Epidermal melanocyte (primary cell): ENCODE measurements around the gene SELENOM.
A peak's percentile ranks its signal among the peaks of the same experiment; 100 is the strongest.
"Not testable (repeated sequence)": the region's sequence is repeated elsewhere in the genome, so short reads cannot be mapped to it uniquely, and the experiment has no call there.

Experiments used
- DNase-seq: peaks from one replicate; pipeline ENCODE4 v3.0.0; 2011; ENCODE audit warnings: low spot score; ENCODE audit not compliant: insufficient read length

Gene SELENOM

DNA sequence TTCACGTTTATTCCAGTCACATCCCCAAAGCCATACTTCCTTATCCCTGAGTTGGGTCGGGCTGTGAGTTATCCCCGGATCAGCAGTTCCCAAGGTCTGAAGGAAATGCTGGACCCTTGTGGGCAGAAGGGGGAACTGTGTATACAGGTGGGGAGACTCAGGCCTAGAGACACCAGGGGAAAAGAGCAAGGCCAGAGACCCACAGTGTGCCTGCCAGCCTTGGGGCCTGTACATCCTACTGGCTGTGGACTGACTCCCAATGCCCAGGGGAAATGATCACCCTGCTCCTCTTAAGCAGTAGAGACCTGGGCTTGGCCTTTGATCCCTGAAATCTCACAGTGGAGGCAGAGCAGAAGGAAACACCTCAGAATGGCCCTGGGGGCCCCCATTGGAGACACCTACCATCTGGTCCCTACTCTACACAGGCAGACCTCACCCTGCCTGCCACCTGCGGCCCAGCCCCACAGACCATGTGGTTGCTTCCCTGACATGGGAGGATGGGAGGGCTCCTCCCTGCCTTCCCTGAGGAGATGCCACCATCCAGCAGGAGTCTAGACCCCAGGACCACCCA lies 1.3 kb downstream of the SELENOM start:
- DNase-seq = no peak

DNA sequence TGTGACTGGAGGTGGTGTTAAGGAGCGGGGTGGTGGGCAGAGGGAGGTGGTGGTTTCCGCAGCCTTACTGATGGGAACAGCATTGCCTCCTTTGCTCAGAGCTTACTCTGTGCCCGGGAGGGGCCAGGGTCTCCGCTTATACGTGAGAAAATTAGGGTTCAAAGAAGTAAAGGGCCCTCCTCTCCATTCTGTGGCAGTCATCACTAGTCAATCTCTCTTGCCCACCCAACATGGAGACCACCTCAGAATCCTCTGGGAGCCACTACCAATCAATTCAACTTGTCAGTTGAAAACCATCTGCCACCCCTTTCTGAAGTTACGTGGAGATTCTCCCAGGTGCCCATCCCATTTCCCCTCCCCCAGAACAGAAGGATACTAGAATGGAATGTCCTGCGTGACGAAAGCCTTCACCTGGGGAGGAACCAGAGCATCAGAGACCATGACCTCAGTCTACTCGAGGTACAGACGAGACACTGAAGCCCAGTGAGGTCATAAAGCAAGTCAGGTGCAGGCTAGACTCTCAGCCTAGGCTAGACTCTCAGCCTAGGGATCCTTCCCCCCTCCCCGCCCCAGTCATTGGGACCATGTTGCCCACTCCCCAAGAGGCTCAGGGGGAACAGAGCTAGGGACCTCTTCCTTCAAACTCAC lies 2.0 kb downstream of the SELENOM start:
- no peak for DNase-seq

DNA sequence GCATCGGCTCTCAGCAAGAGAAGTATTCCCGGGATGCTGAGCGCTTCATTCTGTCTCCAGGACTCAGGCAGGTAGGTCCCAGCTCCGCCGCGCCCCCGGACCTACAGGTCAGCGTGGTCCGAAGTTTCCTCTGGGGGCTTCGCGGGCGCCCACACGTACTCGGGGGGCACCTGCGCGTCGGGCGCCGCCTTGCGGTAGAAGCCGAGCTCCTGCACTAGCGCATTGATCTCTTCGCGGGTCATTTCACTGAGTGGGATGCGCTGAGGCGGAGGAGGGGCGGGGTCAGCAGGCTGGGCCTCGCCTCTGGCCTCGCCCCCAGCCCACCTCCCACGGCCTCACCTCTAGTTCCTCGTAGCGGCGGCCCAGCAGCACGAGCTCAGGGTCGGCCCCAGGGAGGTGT lies 2.5 kb downstream of the SELENOM start:
- no peak for DNase-seq

DNA sequence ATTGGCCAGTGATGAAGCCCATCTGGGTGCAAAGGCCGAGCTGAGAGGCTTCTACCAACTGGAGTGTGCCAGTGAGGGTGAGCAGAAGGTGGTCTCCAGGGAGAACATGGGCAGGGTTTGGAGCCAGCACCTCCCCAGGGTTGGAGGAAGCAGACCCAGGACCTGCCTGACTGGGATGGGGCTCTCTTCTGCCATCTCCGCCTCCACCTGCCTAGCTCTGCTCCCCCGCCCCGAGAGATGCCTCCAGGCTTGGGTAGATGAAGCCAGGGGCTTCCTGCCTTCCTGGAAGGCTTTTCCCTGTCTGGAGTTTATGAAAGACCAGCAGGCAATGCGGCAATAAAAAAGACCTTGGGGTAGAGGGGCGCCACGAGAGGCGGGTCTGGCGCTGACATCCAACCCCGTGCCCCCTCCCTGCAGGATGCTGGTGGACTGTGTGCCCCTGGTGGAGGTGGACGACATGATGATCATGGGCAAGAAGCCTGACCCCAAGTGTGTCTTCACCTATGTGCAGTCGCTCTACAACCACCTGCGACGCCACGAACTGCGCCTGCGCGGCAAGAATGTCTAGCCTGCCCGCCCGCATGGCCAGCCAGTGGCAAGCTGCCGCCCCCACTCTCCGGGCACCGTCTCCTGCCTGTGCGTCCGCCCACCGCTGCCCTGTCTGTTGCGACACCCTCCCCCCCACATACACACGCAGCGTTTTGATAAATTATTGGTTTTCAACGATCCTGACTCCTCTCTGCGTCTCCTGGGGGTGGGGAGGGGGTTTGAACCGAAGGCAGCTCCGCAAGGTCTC lies 3.3 kb downstream of the SELENOM start:
- DNase-seq = no peak

DNA sequence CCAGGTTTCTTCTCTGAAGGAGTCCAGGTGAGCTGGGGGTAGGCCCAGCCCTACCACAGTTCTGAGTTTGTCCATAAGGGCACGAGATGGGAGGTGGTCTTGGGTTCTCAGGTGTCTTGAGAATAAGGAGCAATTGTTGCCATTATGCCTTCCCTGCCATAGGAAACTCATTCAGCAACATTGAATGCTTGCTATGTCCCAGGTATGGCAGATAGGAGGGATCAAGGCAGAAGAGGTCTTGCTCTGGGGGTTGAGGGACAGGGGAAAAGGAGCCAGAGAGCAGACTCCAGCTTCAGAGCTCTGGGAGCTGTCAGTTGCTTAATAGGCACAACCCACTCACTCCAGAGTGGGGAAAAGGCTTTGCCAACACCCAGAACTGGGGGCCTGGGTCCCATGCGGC lies 4.3 kb downstream of the SELENOM start:
- no peak for DNase-seq

DNA sequence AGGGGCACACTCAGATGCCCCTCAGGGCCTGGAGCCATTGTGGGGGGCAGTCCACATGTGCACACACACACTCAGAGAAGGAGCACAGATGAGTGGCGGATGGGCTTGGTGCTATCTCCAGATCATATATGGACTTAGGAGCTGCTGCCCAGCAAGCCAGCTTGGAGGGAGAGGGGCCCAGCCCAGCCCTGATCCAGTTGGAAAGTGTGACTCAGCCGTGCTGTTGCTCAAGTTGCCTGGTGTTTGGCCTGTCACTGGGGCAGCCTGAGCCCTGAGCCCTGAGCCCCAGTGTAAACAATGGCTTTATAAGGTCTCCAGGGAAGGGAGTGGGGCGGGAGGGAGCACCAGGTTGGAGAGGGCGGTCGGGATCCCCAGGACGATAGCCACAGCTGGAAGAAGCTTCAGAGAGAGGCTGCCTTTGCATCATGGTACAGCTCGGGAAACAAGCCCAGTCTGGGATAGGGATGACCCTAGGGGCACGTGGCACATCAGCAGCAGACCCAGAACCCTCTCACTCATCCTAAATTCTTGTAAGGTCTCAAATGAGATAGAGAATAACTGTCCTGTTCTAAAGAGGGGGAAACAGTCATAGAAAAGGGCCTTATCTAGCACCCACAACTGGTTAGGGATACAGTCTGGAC lies 4.8 kb downstream of the SELENOM start:
- DNase-seq = peak; percentile 72

DNA sequence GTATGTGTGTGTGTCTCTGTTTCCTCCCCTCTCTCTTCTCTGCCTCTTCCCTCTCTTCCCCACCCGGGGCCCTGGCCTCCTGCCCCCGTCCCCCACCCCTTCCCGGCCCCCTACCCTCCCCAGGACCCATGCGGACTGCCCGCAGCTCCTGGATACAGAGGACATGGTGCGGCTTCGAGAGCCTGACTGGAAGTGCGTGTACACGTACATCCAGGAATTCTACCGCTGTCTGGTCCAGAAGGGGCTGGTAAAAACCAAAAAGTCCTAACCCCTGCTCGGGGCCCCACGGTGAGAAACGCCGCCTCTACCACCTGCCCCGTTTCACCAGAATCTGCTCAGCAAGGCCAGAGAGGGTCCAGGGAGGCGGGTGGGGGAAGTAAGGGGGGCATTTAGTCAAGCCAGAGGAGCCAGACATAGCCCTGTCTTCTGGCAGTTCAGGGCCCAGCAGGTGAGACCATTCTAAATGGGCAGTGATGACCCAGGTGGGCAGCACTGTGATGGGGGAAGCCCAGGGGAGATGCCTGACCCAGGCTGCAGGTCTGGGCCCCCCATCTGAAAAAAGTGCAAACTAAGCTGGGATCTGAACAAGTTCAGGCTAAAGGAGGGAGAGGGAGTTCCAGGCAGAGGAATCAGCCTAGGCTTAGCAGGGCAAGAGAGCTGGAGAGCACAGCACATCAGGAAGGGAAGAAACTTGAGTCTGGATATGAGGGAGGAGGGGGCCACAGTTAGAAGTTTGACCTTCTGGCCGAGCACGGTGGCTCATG lies 6.4 kb downstream of the SELENOM start:
- no peak for DNase-seq

DNA sequence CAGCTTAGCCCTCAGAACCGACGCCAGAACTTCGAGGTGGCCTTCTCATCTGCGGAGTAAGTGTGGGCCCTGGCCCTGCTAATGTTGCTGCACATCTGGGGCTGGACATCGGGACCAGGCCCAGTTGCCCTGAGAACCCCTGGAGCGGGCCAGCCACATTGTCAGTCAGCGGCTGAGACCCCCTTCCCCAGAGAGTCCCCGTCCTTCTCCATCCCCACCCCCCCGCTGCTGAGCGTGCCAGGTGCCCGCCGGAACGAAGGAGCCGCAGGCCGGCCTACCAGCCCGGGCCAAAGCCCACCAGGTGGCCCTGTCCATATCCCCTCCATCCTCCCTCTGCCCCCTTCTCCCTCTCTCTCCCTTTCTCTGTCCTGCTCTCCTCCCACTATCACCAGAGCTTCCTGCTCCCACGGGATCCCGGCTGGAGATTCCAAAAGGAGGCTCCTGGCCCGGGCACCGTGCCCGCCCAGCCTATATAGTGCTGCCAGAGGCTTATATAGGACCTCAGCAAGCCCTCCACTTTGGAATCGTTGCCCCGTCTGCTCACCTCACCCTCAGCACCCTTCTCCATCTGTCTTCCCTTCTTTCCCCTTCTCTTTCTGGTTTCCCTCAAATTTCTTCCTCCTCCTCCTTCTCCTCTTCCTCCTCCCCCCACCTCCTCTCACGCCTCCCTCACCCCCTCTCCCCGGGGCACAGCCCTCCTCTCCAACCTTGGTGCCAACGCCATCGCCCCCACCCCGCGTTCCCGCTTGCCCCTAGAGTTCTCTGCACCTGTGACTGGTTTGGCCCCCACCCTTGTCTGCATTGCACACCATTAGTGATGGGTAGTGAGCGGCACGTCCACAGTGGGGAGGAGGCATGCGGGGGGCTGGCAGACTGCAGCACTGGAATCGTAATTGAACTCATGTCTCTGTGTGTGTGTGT lies 7.3 kb downstream of the SELENOM start:
- DNase-seq = peak; percentile 4

DNA sequence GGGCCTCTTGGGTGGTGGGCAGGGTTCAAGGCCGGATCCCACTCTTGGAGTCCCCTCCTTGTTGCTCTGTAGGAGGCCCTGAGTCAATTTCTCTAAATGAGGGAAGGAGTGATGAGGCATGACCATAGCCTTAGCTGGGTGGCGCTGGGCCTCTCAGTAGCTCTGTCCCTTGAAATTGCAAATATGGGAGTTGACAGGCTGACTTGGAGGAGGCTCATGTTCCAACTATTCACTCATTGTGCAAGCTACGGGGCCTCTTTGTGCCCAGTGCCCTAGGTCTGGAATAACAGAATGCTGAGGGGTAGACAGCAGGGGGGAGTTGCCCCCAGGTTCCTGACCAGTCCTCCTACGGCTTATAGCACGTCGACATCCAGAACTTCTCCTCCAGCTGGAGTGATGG lies 8.0 kb downstream of the SELENOM start:
- DNase-seq = peak; percentile 14

DNA sequence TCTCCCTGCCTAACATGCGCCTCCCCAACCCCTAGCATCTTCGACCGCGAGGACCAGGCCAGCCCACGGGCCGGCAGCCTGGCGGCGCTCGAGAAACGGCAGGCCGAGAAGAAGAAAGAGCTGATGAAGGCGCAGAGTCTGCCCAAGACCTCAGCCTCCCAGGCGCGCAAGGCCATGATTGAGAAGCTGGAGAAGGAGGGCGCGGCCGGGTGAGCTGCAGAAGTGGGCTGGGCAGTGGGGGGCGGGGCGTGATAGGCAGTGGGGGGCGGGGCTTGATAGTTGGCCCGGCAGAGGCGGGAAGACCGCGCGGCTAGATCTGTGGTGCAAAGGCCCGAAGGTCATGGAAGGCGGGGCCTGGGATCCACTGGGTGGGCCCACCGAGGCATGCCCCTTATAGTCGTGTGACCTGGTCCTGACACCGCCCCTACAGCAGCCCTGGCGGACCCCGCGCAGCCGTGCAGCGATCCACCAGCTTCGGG lies 8.7 kb downstream of the SELENOM start:
- DNase-seq = peak; percentile 11

DNA sequence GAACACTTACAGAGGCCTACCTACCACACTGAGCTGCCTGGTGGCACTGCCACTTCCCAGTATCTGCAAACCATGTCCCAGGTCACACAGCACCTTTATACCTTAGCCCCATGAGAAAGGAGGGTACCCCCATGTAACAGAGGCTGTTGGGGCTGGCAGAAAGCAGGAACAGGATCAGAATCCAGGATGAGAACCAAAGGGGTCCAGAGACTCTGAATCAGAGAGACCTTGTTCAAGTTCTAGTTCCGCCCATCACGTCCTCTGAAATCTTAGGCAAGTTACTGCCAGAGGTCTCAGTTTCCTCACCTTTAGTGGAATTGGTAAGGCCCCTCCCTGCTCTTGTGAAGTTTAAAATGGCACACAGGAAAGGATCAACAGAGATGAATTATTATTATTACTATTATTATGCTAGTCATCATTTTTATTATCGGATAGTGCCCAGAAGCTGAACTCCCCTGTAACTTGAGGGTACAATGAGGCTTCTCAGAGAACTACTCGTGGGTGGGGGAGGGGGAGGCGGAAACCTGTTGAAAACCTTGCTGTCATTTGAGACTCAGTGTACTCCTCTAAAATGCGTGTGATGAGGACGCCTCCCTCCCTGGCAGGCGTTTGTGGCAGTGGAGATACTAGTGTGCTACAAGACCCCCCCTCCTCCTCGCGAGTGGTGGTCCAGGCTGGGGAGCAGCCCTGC lies 9.3 kb downstream of the SELENOM start:
- DNase-seq = peak; percentile 13

DNA sequence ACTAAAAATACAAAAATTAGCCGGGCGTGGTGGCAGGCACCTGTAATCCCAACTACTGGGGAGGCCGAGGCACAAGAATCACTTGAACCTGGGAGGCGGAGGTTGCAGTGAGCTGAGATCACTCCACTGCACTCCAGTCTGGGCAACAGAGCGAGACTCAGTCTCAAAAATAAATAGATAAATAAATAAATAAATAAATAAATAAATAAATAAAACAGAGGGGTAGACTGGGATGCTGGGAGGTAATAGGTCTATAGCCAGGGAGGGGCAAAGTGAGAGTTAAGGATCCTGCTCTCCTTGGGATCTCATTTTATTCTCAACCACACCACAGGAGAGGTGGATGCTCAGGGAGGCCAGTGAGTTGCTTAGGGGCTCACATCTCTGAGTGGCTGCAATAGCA lies 9.8 kb downstream of the SELENOM start:
- DNase-seq = not testable (repeated sequence)

DNA sequence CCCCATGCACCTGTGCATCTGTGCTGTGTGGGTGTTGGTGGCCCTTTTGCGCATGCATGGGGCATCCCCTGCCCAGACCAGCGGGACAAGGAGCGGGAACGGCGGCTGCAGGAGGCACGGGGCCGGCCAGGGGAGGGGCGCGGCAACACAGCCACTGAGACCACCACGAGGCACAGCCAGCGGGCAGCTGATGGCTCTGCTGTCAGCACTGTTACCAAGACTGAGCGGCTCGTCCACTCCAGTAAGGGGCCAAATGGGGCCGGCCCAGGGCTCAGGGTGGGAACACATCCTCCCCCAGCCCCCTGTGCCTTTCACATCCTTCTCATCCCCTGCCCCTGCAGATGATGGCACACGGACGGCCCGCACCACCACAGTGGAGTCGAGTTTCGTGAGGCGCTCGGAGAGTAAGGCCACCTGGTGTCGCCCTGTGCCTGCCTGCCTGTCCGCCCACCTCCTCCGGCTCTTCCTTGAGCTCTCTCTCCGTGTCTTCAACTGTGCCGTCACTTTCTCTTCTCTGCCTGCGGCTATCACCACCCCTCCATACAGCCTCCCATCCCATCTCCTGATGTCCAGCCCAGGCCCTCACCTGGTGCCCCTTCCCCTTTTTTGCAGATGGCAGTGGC lies 10.6 kb downstream of the SELENOM start:
- DNase-seq = no peak

DNA sequence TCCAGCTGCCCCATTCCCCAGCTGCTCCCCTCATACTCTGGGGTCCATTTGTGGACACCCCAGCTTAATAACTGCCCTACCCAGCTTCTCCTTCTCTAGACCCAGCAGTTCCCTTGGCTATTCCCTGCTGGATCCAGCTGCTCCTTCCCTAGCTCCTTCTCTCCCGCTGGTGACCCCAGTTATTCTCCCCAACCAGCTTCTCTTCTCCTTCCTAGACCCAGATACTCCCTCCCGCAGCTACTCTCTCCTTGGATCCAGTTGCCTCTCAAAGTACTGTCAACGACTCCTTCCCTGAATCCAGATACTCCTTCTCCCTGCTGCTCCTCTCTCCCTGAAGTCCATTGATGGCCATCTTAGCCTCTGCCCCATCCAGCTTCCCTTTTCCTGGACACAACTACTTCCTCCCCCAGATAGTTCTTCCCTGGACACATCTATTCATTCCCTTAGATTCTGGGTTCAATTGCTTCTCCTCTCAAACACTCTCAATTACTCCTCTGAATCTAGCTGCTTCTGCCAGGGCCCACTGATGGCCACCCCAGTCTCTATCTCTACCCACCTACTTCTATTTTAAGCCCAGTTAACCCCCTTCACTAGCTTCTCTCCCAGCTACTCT lies 11.6 kb downstream of the SELENOM start:
- no peak for DNase-seq

DNA sequence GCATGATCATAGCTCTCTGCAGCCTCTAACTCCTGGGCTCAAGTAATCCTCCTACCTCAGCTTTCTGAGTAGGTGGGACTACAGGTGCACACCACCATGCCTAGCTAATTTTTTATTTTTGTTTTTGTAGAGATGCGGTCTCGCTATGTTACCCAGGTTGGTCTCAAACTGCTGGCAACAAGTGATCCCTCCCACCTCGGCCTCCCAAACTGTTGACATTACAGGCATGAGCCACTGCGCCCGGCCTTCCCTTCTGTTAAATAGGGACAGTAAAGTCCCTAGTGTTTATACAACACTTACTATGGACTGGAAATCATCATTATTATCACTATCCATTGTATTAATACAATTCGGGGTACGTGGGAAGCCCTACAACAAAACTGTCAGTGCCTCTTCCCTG lies 12.6 kb downstream of the SELENOM start:
- no peak for DNase-seq

DNA sequence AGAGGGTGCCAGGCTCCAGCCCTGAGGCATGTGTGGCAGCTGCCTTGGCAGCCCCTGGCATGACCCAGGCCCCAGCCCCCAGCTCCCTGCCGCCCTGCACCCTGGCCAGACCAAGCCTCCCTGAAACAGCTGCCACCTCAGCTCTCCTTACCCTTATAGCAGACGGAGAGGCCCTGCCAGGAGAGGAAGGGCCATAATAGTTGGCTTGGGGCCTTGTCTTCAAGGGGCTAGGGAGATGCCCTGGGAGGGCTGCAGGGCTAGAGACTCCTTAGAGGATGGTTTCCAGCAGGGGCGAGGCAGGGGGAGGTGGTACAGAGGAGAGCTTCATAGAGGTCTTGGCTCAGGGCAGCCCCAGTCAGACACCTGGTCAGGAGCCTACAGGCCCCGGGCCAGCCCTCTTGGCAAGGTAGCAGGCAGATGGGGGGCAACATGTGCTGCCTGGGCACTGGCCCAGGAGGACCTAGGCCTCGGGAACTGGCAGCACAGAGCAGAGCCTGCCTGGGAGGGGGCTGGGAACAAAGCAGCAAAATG lies 13.3 kb downstream of the SELENOM start:
- DNase-seq = no peak

DNA sequence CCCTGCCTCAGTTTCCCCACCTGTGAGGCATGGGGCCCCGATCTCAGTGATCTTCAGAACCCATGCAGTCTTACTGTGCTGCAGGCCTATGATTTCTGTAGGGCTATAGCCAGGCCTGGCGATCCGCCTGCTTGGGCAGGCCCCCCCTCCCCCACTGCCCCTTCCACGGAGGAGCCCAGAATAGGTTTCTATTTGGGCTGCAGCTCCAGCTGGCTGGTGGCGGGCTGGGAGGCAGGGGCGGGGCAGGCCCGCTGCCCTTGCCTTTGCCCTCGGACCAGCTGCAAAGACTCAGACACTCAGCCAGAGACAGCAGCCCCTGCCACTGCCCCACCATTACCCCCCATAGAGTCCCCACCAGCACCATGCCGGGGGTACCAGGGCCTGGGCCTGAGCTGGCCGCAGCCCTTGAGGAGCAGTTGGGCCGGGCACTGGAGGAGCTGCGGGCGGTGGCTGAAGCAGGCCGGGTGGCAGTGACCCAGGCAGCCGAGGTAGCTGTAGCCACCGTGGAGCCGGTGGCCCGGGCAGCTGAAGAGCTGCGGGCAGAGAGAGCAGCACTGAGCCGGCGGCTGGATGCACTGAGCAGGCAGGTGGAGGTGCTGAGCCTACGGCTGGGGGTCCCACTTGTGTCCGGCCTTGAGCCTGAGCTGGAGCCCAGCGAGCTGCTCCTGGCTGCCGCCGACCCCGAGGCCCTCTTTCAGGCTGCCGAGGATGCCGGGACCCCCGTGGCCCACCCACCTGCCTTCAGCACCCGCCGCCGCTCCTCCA lies 14.1 kb downstream of the SELENOM start:
- DNase-seq = no peak

DNA sequence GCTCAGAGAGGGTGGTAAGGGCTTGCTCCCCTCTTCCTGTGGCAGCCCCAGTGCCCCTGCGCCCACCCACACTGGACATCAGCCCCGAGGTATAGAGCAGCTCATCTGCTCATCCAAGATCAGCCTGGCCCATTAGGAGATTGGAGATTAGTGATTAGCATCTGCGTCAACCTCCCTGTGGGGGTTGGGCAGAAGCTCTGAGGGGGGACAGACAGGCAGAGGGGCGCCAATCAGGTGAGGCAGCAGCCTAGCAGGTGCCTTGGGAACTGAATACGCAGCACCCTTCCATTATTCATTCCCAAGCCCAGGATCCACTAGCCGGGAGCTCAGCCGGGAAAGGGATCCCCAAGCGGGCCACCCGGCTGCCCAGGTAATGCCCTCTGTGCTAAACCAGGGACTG lies 15.2 kb downstream of the SELENOM start:
- no peak for DNase-seq
